SK-N-MC (cell line): Measurements from ENCODE around the gene EWSR1.

Experiments
- DNase-seq: peaks from one replicate; pipeline ENCODE4 v3.0.0-alpha.2; 2011; ENCODE audit warnings: low read depth, low spot score
- H3K27ac ChIP-seq: fragments of 200-600 bp; sonication (generic); 2 replicates; pipeline ENCODE4 v1.5.1; 2016; ENCODE audit warnings: mixed run types
- H3K36me3 ChIP-seq: fragments of 200-600 bp; sonication (generic); 2 replicates; pipeline ENCODE4 v1.6.1; 2017; ENCODE audit warnings: antibody characterized with exemption, low read length, mixed read lengths; ENCODE audit not compliant: insufficient read depth
- H3K4me3 ChIP-seq: fragments of 200-600 bp; sonication (generic); 2 replicates; pipeline ENCODE4 v1.5.1; 2016
- H3K9ac ChIP-seq: fragments of 200-600 bp; sonication (generic); 2 replicates; pipeline ENCODE4 v1.8.0; 2017; ENCODE audit warnings: mixed run types, mixed read lengths; ENCODE audit not compliant: insufficient read length
- H3K9me3 ChIP-seq: fragments of 200-600 bp; sonication (generic); 2 replicates; pipeline ENCODE4 v1.6.1; 2017; ENCODE audit warnings: low read depth, mild to moderate bottlenecking, antibody characterized with exemption, low read length, moderate library complexity, mixed read lengths
- EZH2 ChIP-seq: fragments of 200-600 bp; sonication (generic); IDR thresholded peaks from one replicate; pipeline ENCODE4 v1.6.1; 2017; ENCODE audit warnings: antibody characterized with exemption
- FOXP2 ChIP-seq: optimal IDR thresholded peaks from 2 replicates; pipeline ENCODE3; 2011; ENCODE audit warnings: mild to moderate bottlenecking, moderate library complexity; ENCODE audit not compliant: insufficient read depth; ENCODE audit errors: extremely low read length, control extremely low read depth
- POLR2AphosphoS5 ChIP-seq: IDR thresholded peaks from 2 replicates; pipeline ENCODE4 v1.6.1; 2012; ENCODE audit warnings: mild to moderate bottlenecking, low read depth, low read length, borderline replicate concordance

EWSR1 gene

DNA sequence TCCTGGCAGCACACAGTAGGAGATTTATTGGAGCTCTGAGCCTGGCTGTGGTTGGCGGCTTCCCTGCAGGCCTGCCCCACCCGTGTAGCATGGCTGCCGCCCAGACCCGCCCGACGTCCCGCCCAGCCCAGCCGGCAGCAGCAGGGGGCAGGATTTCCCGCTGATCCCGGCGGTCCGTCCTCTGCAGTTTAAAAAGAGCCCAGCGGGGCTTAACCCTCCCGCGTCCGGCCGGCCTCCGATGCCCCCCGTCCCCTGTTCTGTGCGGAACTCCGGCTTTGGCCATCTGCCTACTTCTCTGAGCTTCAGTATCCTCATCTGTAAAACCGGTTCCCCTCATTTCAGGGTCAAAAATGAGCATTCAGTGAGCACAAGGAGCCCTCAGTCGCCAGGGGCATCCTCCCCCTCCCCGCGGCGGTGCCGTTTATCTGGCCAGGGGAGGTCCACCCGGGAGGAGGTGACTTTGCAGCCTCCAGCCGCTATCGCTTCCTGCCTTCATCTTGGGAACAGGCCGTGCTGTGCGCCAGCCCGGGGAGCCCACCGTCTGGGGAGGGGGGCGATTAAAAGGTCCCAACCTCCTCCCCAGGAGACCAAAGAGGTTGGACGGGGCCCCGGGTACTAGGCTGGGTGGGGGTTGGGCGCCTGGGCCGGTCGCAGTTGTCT, 38.2 kb downstream of the EWSR1 start, which contains the start of gene GAS2L1:
TSS of gene GAS2L1 (plus strand) at position 476 of the 660 bp plus-strand sequence. CDS start 1,456 bp downstream, outside the sequence.
- TF ChIP-seq EZH2, result no peak
- TF ChIP-seq POLR2AphosphoS5, result peak; percentile 37; the same call in 1 of the 2 replicates
- Histone ChIP-seq H3K9me3 (no peaks in the 10 kb centered on the region), H3K36me3 (no peaks in the 10 kb centered on the region), H3K4me3 (peak within 1 kb of the TSS; percentile 90), H3K27ac (peak within 1 kb of the TSS; percentile 80), H3K9ac (peak within 1 kb of the TSS; percentile 79)
- no peak for DNase-seq

DNA sequence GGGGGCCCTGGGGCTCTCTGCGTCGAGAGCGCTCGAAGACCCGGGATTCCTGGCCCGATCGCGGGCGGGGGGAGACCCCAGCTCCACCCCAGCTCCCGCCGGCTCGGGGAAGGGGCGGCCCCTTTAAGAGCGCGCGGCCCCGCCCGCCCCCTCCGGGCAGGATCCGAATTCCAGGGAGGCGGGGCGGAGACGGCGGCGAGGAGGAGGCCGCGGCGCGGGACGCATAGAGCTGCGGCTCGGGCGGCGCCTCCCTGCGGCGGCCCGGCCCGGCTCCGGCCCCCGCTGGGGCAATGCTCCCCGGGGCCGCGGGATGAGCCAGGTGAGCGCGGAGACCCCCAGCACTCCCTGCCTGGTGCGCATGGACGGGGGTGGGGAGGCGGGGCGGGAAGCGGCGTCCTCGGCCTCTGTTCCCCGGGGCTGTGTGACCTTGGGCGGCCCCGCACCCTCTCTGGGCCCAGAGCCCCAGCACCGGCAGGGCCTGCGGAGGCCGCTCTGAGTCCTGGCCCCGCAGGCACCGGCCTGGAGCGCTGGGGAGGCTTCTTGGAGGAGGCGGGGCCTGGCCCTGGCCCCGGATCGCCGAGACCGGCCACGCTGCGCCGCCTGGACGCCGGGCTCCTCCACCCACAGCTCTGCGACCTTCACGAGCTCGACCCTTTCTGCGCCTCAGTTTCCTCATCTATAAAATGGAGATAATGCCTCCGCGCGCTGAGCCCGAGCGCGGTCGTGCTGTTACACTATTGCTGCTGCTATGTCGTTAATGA, 38.9 kb downstream of the EWSR1 start:
- peak overlapping the region; percentile 90 for H3K4me3 ChIP-seq
- peak overlapping the region; percentile 80 for H3K27ac ChIP-seq

DNA sequence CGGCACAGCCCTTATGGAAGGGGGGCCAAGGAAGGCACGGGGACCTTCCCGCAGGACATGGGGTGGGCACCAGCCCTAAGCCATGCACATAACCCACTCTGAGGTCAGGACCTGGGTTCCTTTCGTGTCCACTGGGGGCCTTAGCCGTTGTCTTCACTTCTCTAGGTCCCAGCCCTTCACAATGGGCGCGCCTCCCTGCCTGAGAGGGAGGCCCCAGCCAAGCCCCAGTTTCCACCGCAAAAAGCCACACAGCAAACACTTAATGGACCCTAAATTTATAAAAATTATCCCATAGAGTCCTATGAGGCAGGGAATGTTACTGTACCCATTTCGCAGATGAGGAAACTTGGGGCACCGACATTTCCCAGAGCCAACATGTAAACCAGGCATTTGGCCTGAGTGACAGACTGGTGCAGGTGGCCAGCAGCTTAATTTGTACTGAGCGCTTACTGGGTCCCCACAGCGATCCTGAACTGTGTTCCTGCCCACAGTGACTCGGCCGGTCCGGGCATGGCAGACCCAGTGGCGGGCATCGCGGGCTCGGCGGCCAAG, 39.6 kb downstream of the EWSR1 start:
- H3K4me3 ChIP-seq, result peak overlapping the region; percentile 90
- TF ChIP-seq POLR2AphosphoS5 (no peak), EZH2 (no peak), FOXP2 (no peak)
- DNase-seq, result no peak
- H3K27ac ChIP-seq, result 0 out of 2 replicates have a peak overlapping the region, but pooled peaks have one; percentile 42
- no peaks in the 10 kb centered on the region for H3K9me3 ChIP-seq
- H3K9ac ChIP-seq, result peak overlapping the region; percentile 79
- H3K36me3 ChIP-seq, result no peaks in the 10 kb centered on the region

More for the DNA sequence above, 38.9 kb downstream of the EWSR1 start:
- DNase-seq, result no peak
- H3K36me3 ChIP-seq, result no peaks in the 10 kb centered on the region
- no peaks in the 10 kb centered on the region for H3K9me3 ChIP-seq
- TF ChIP-seq FOXP2 (no peak), POLR2AphosphoS5 (no peak; the same call in 1 of the 2 replicates), EZH2 (no peak)
- peak overlapping the region; percentile 79 for H3K9ac ChIP-seq

DNA sequence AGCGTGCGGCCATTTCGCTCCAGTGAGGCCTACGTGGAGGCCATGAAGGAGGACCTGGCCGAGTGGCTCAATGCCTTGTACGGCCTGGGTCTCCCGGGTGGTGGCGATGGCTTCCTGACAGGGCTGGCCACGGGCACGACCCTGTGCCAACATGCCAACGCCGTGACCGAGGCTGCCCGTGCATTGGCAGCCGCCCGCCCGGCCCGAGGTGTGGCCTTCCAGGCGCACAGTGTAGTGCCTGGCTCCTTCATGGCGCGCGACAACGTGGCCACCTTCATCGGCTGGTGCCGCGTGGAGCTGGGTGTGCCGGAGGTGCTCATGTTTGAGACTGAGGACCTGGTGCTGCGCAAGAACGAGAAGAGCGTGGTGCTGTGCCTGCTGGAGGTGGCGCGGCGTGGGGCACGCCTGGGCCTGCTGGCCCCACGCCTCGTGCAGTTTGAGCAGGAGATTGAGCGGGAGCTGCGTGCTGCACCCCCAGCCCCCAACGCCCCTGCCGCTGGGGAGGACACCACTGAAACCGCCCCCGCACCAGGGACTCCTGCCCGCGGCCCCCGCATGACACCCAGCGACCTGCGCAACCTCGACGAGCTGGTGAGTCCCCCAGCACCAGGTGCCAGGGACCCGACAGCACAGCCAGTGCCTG, 40.2 kb downstream of the EWSR1 start:
- no peak overlapping the region for H3K27ac ChIP-seq
- H3K9me3 ChIP-seq, result no peaks in the 10 kb centered on the region
- no peaks in the 10 kb centered on the region for H3K36me3 ChIP-seq
- H3K9ac ChIP-seq, result no peak overlapping the region
- no peak for TF ChIP-seq EZH2
- TF ChIP-seq FOXP2, result no peak
- TF ChIP-seq POLR2AphosphoS5, result no peak
- no peak for DNase-seq
- H3K4me3 ChIP-seq, result peak overlapping the region; percentile 90; the same call in 1 of the 2 replicates

DNA sequence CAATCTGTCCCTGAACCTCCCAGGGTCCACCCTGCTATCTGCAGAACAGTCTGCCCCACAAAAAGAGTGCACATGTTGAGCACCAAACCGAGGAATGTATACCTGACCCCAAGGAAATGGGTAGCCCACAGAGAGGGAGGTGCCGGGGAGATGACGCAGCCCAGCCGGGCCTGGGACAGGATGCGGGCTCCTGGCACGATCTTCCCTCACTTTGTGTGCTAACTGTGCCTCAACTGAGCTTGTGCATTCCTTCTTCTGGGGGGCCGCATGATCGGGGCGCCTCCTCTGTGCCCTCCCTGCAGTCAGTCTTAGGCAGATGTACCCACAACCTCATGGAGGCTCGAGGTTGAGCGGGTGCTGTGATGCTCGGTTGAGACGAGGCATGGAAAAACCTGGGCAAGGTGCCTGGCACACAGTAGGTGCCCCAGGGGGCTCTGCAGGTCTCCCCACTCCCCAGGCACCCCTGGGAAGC, 40.8 kb downstream of the EWSR1 start:
- H3K27ac ChIP-seq, result no peak overlapping the region

DNA sequence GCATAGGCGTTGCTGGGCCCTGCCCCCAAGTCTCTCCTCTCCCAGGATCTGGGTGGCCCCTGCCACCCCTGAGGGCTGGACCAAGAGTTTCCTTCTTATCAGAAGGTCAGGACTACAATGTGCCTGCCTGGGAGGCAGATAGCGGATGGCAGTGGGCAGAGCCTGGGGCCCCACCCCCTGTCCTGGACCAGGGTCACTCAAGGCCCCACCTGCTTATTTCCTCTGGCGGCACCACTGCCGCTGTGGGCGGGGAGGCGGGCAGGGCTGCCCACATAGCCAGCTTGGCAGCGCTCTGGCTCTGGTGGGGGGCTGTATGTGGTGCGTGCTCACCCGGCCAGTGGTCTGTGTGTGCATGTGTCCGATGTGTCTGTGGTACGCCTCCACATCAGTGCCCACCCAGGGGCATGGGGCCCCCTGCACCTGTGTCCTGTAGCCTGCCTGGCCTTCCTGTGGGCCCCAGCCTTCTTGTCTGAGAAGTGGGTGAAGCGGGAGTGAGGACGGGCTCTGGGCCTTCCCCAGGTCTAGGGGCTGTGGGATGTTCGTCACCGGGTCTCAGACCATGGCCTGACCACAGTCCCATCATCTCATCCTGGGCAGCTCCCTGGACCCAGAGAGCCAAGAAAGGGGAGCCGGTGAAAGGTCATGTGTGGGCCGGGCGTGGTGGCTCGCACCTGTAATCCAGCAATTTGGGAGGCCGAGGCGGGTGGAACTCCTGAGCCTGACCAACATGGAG, 41.4 kb downstream of the EWSR1 start:
- no peaks in the 10 kb centered on the region for H3K36me3 ChIP-seq
- H3K9ac ChIP-seq, result no peak overlapping the region
- DNase-seq, result no peak
- no peak overlapping the region for H3K4me3 ChIP-seq
- H3K9me3 ChIP-seq, result no peaks in the 10 kb centered on the region
- no peak overlapping the region for H3K27ac ChIP-seq
- no peak for TF ChIP-seq EZH2
- TF ChIP-seq POLR2AphosphoS5, result no peak
- no peak for TF ChIP-seq FOXP2

More for the DNA sequence above, 40.8 kb downstream of the EWSR1 start:
- DNase-seq, result no peak
- H3K9me3 ChIP-seq, result no peaks in the 10 kb centered on the region
- TF ChIP-seq FOXP2 (no peak), EZH2 (no peak), POLR2AphosphoS5 (no peak)
- H3K9ac ChIP-seq, result no peak overlapping the region
- no peak overlapping the region for H3K4me3 ChIP-seq
- H3K36me3 ChIP-seq, result no peaks in the 10 kb centered on the region

DNA sequence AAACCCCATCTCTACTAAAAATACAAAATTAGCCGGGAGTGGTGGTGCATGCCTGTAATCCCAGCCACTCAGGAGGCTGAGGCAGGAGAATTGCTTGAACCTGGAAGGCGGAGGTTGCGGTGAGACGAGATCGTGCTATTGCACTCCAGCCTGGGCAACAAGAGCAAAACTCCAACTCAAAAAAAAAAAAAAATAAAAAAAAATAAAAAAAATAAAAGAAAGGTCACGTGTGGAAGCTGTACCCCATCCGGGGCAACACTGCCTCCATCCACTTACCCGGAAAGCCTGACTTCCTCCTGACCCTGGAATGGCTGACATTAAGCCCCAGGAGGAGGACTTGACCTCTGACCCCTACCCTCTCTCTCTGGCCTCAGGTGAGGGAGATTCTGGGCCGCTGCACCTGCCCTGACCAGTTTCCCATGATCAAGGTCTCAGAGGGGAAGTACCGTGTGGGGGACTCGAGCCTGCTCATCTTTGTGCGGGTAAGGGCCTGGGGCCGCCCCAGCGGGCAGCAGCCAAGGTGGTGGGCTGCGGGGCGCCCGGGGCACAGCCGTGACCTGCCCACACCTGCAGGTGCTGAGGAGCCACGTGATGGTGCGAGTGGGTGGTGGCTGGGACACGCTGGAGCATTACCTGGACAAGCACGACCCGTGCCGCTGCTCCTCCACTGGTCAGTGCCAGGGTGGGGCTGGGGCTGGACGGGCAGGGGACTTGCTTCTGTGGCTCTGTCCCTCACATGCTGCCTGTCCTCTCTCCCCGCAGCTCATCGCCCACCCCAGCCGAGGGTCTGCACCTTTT, 42.2 kb downstream of the EWSR1 start:
- no peak for TF ChIP-seq EZH2
- Histone ChIP-seq H3K9me3 (no peaks in the 10 kb centered on the region), H3K9ac (no peak overlapping the region), H3K4me3 (no peak overlapping the region), H3K27ac (no peak overlapping the region), H3K36me3 (no peaks in the 10 kb centered on the region)
- no peak for DNase-seq
